H9 (cell line): Measurements from ENCODE around the gene NCOA6. TPM values are rescaled to one million over a fixed set of nuclear protein-coding genes. Genes with fewer than 3 reads are reported as not detected.

ENCODE experiments used
- DNase-seq: peaks from one replicate; pipeline ENCODE4 v3.0.0-alpha.2; 2017
- H2AFZ ChIP-seq: one replicate; pipeline ENCODE4 v1.6.1; 2013; ENCODE audit warnings: mild to moderate bottlenecking, low read length, control low read depth, moderate library complexity
- H2AK5ac ChIP-seq: 2 replicates; pipeline ENCODE4 v1.6.1; 2013; ENCODE audit warnings: low read length, control low read depth, mixed read lengths; ENCODE audit not compliant: insufficient read length
- H2BK120ac ChIP-seq: one replicate; pipeline ENCODE4 v1.6.1; 2013; ENCODE audit warnings: low read depth, mild to moderate bottlenecking, low read length, control low read depth, inconsistent platforms; ENCODE audit not compliant: poor library complexity, severe bottlenecking
- H2BK12ac ChIP-seq: 2 replicates; pipeline ENCODE4 v1.6.1; 2013; ENCODE audit warnings: low read length, control low read depth, mixed read lengths, low read depth; ENCODE audit not compliant: insufficient read length
- H2BK15ac ChIP-seq: 2 replicates; pipeline ENCODE4 v1.6.1; 2013; ENCODE audit warnings: low read depth, low read length, control low read depth
- H2BK20ac ChIP-seq: one replicate; pipeline ENCODE4 v1.6.1; 2013; ENCODE audit warnings: low read depth, mild to moderate bottlenecking, low read length, control low read depth, inconsistent platforms; ENCODE audit not compliant: poor library complexity, severe bottlenecking
- H2BK5ac ChIP-seq: 2 replicates; pipeline ENCODE4 v1.6.1; 2013; ENCODE audit warnings: low read length, control low read depth, mixed read lengths; ENCODE audit not compliant: insufficient read length
- H3K14ac ChIP-seq: 2 replicates; pipeline ENCODE4 v1.6.1; 2013; ENCODE audit warnings: low read length, control low read depth; ENCODE audit not compliant: insufficient read depth
- H3K18ac ChIP-seq: 2 replicates; pipeline ENCODE4 v1.6.1; 2013; ENCODE audit warnings: low read depth, mild to moderate bottlenecking, mixed read lengths, low read length, control low read depth; ENCODE audit not compliant: insufficient read length
- H3K23ac ChIP-seq: 2 replicates; pipeline ENCODE4 v1.6.1; 2013; ENCODE audit warnings: low read length, control low read depth, mixed read lengths, low read depth; ENCODE audit not compliant: insufficient read length
- H3K23me2 ChIP-seq: 2 replicates; pipeline ENCODE4 v1.6.1; 2013; ENCODE audit warnings: low read depth, mild to moderate bottlenecking, mixed read lengths, low read length, control low read depth; ENCODE audit not compliant: insufficient read length, poor library complexity, severe bottlenecking
- H3K27ac ChIP-seq: 2 replicates; pipeline ENCODE4 v1.5.1; 2013; ENCODE audit warnings: low read length, control low read depth, mixed read lengths, low read depth; ENCODE audit not compliant: insufficient read length
- H3K27me3 ChIP-seq: 2 replicates; pipeline ENCODE4 v1.6.1; 2013; ENCODE audit warnings: low read length, control low read depth, inconsistent platforms; ENCODE audit not compliant: insufficient read depth
- H3K4ac ChIP-seq: 2 replicates; pipeline ENCODE4 v1.6.1; 2013; ENCODE audit warnings: low read depth, mild to moderate bottlenecking, control low read depth, inconsistent platforms, low read length, moderate library complexity
- H3K4me1 ChIP-seq: 2 replicates; pipeline ENCODE4 v1.6.1; 2013; ENCODE audit warnings: low read length, control low read depth, inconsistent platforms; ENCODE audit not compliant: insufficient read depth
- H3K4me2 ChIP-seq: 2 replicates; pipeline ENCODE4 v1.6.1; 2013; ENCODE audit warnings: low read length, control low read depth, mixed read lengths; ENCODE audit not compliant: insufficient read length, insufficient read depth
- H3K56ac ChIP-seq: 2 replicates; pipeline ENCODE4 v1.6.1; 2013; ENCODE audit warnings: low read depth, mild to moderate bottlenecking, mixed read lengths, low read length, control low read depth; ENCODE audit not compliant: insufficient read length
- H3K79me1 ChIP-seq: 2 replicates; pipeline ENCODE4 v1.6.1; 2013; ENCODE audit warnings: low read depth, mild to moderate bottlenecking, moderate library complexity, low read length, control low read depth, inconsistent platforms; ENCODE audit not compliant: insufficient read depth, poor library complexity, severe bottlenecking
- H3K79me2 ChIP-seq: 2 replicates; pipeline ENCODE4 v1.6.1; 2013; ENCODE audit warnings: low read length, control low read depth, inconsistent platforms; ENCODE audit not compliant: insufficient read depth
- H3K9ac ChIP-seq: 2 replicates; pipeline ENCODE4 v1.6.1; 2013; ENCODE audit warnings: low read length, control low read depth, mixed read lengths; ENCODE audit not compliant: insufficient read length; ENCODE audit errors: extremely low read depth
- H3K9me3 ChIP-seq: one replicate; pipeline ENCODE4 v1.6.1; 2013; ENCODE audit warnings: low read depth, low read length, inconsistent platforms; ENCODE audit not compliant: control insufficient read depth
- H3T11ph ChIP-seq: one replicate; pipeline ENCODE4 v1.6.1; 2013; ENCODE audit warnings: mild to moderate bottlenecking, low read length, control low read depth, inconsistent platforms
- H4K20me1 ChIP-seq: one replicate; pipeline ENCODE4 v1.6.1; 2013; ENCODE audit not compliant: control insufficient read depth, insufficient read length, insufficient read depth
- H4K5ac ChIP-seq: 2 replicates; pipeline ENCODE4 v1.6.1; 2013; ENCODE audit warnings: low read depth, mild to moderate bottlenecking, mixed read lengths, low read length, control low read depth; ENCODE audit not compliant: insufficient read length
- H4K8ac ChIP-seq: replicated peaks from 2 replicates; pipeline ENCODE4 v1.6.1; 2013; ENCODE audit warnings: low read length, control low read depth, mixed read lengths, low read depth; ENCODE audit not compliant: insufficient read length
- H4K91ac ChIP-seq: 2 replicates; pipeline ENCODE4 v1.6.1; 2013; ENCODE audit warnings: low read depth, mild to moderate bottlenecking, moderate library complexity, mixed read lengths, low read length, control low read depth; ENCODE audit not compliant: insufficient read length
- H3K27ac Mint-ChIP-seq, 3 experiments: 2 replicates in 2 of 3; 3 replicates in 1 of 3; pipeline ENCODE4 v1.8.0; 2020 to 2021; ENCODE audit warnings: mixed read lengths in 3 of 3, mild to moderate bottlenecking in 1 of 3, moderate library complexity in 1 of 3
- H3K27me3 Mint-ChIP-seq: 2 replicates; pipeline ENCODE4 v1.8.0; 2021; ENCODE audit warnings: low read depth, mild to moderate bottlenecking, moderate library complexity, mixed read lengths
- H3K36me3 Mint-ChIP-seq, 3 experiments: 2 replicates in 2 of 3; 3 replicates in 1 of 3; pipeline ENCODE4 v1.8.0; 2020 to 2021; ENCODE audit warnings: low read depth in 3 of 3, mixed read lengths in 3 of 3; ENCODE audit not compliant: insufficient read depth in 1 of 3
- H3K4me1 Mint-ChIP-seq, 2 experiments: 2 replicates each; pipeline ENCODE4 v1.8.0; 2020; ENCODE audit warnings: mixed read lengths in 2 of 2
- H3K4me3 Mint-ChIP-seq, 2 experiments: 2 replicates in 1 of 2; 3 replicates in 1 of 2; pipeline ENCODE4 v1.8.0; 2020 to 2021; ENCODE audit warnings: mild to moderate bottlenecking in 2 of 2, mixed read lengths in 2 of 2, moderate library complexity in 1 of 2
- H3K9me3 Mint-ChIP-seq, 2 experiments: 2 replicates in 1 of 2; 3 replicates in 1 of 2; pipeline ENCODE4 v1.8.0; 2020; ENCODE audit warnings: mild to moderate bottlenecking in 2 of 2, mixed read lengths in 2 of 2, moderate library complexity in 1 of 2
- CTCF ChIP-seq: fragments of 200-600 bp; sonication (generic); conservative IDR thresholded peaks from 3 replicates; pipeline ENCODE4 v1.8.0; 2021; ENCODE audit warnings: antibody characterized with exemption, mild to moderate bottlenecking
- WGBS: extraction: QIAGEN DNeasy Blood & Tissue Kit; methylation state at CpG from one replicate; pipeline ENCODE4 v1.1.7; 2013; ENCODE audit warnings: missing lambda C conversion rate, low lambda C conversion rate, mixed read lengths; ENCODE audit not compliant: insufficient read length; ENCODE audit errors: extremely low coverage; 5-methylcytosine and 5-hydroxymethylcytosine counted together
- total RNA-seq: library from RNA; stranded (reverse); gene quantifications from 2 replicates; pipeline ENCODE4 v1.2.1, GENCODE V29; 2021

NCOA6 gene
- total RNA-seq, 1 experiment from 2014 or later, result 23.9 TPM

DNA sequence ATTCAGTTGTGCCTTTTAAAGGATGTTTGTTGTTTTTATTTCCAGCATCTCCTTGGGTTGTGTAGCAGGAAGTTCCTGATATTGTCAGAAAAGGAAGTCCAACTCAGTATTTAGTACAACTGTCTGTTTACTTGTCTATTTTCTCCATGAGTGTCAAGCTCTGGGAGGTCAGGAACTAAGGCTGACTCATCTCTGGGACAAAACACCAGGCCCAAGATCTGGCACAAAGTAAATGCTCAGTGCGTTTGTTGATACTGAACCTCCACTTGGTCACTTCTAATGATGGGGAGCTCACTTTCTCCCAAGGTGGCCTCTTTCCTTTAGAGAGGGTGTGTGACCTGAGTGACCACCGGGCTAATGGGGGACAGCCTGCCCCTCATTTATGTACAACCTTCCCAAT, 136.0 kb downstream of the NCOA6 start:
- Histone ChIP-seq H3K79me2 (no peaks in the 10 kb centered on the region), H3K9me3 (no peaks in the 10 kb centered on the region), H3K9ac (no peak overlapping the region), H3K23me2 (no peaks in the 10 kb centered on the region), H3K4me2 (no peak overlapping the region), H2BK12ac (no peak overlapping the region), H2BK5ac (no peak overlapping the region), H3K56ac (no peak overlapping the region), H4K91ac (no peak overlapping the region), H3K79me1 (no peaks in the 10 kb centered on the region), H4K20me1 (no peaks in the 10 kb centered on the region), H3K4ac (no peak overlapping the region), H3K18ac (no peak overlapping the region), H2BK15ac (no peak overlapping the region), H4K5ac (no peak overlapping the region), H2AFZ (no peak overlapping the region), H2AK5ac (no peak overlapping the region), H3K23ac (no peak overlapping the region), H4K8ac (no peak overlapping the region), H2BK20ac (no peak overlapping the region), H2BK120ac (no peak overlapping the region), H3T11ph (no peak overlapping the region), H3K27me3 (no peaks in the 10 kb centered on the region), H3K14ac (no peak overlapping the region), H3K27ac (no peak overlapping the region), H3K4me1 (no peaks in the 10 kb centered on the region)
- no peak for DNase-seq
- Mint-ChIP-seq H3K27ac (no peak overlapping the region), H3K4me3 (no peak overlapping the region), H3K9me3 (no peaks in the 10 kb centered on the region), H3K27me3 (peaks cover 1% of the 10 kb centered on the region; the same call in 1 of the 2 replicates), H3K4me1 (peaks cover 0 to 3% of the 10 kb centered on the region in 2 experiments; a peak in 1 of 4 replicates), H3K36me3 (no peaks in the 10 kb centered on the region)
- no peak for TF ChIP-seq CTCF
- no CpG with 5 or more reads among the region's 2 CpGs for WGBS
